Thoracic aorta (tissue), 2 donors: ENCODE results near the gene SMARCE1. TPM values are rescaled to one million over a fixed set of nuclear protein-coding genes. Genes with fewer than 3 reads are reported as not detected.

ENCODE experiments used
- ATAC-seq: fragments of 150-250 bp; one replicate; pipeline ENCODE4 v1.8.0; 2017; ENCODE audit warnings: low read depth; ENCODE audit not compliant: insufficient number of reproducible peaks, low FRiP score
- DNase-seq: peaks from one replicate; pipeline ENCODE4 v3.0.0-alpha.2; 2020; ENCODE audit warnings: low spot score
- H3K27ac ChIP-seq, 2 donors: fragments of 200-600 bp; sonication (generic); 1 replicate in 1 of 2; 2 replicates in 1 of 2; pipeline ENCODE4 v1.5.1; 2016; ENCODE audit warnings: mild to moderate bottlenecking in 2 of 2, moderate library complexity in 2 of 2
- H3K27me3 ChIP-seq: fragments of 200-600 bp; sonication (generic); replicated peaks from 2 replicates; pipeline ENCODE4 v1.6.0; 2016; ENCODE audit warnings: mild to moderate bottlenecking; ENCODE audit not compliant: insufficient read depth
- H3K36me3 ChIP-seq: fragments of 200-600 bp; sonication (generic); one replicate; pipeline ENCODE4 v1.5.1; 2016
- H3K4me1 ChIP-seq, 2 donors: fragments of 200-600 bp; sonication (generic); 1 replicate in 1 of 2; 2 replicates in 1 of 2; pipeline versions ENCODE4 v1.5.1 to v1.6.0; 2016; ENCODE audit warnings: low read depth in 2 of 2, mild to moderate bottlenecking in 1 of 2; ENCODE audit not compliant: control insufficient read depth in 1 of 2
- H3K4me3 ChIP-seq: fragments of 200-600 bp; sonication (generic); 2 replicates; pipeline ENCODE4 v1.5.1; 2016; ENCODE audit warnings: mild to moderate bottlenecking
- H3K9me3 ChIP-seq: fragments of 200-600 bp; sonication (generic); 2 replicates; pipeline ENCODE4 v1.5.1; 2016
- CTCF ChIP-seq: fragments of 200-600 bp; sonication (generic); IDR thresholded peaks from one replicate; pipeline ENCODE4 v1.5.1; 2019; ENCODE audit warnings: antibody characterized with exemption
- total RNA-seq, 2 donors: library from RNA; depleted of rRNA; stranded (reverse); fragments of >200 nt; gene quantifications; one replicate each; pipeline versions ENCODE4 v1.1.0 to v1.2.3, GENCODE V29; 2016

Gene SMARCE1
- total RNA-seq, 2 donors from 2014 or later = 55.9 to 84.3 TPM

- no peaks in the 10 kb centered on the region for H3K4me1 ChIP-seq
- ATAC-seq (no peak), DNase-seq (no peak)
- H3K4me3 ChIP-seq = no peak overlapping the region
- no peaks in the 10 kb centered on the region for H3K36me3 ChIP-seq
- peaks cover 4% of the 10 kb centered on the region for H3K27me3 ChIP-seq
- H3K27ac ChIP-seq = no peak overlapping the region
- no peak for TF ChIP-seq CTCF
- no peaks in the 10 kb centered on the region for H3K9me3 ChIP-seq
Observed at GRCh38 chr17:40675905-40676304, 28.3 kb upstream of the SMARCE1 start.

GRCh38 chr17:40672654-40673053 is 25.0 kb upstream of the SMARCE1 start:
- H3K4me3 ChIP-seq = no peak overlapping the region
- no peaks in the 10 kb centered on the region for H3K4me1 ChIP-seq
- H3K9me3 ChIP-seq = no peaks in the 10 kb centered on the region
- no peaks in the 10 kb centered on the region for H3K36me3 ChIP-seq
- no peaks in the 10 kb centered on the region for H3K27me3 ChIP-seq
- DNase-seq = no peak
- no peak for ATAC-seq
- no peak overlapping the region for H3K27ac ChIP-seq
- TF ChIP-seq CTCF = no peak

GRCh38 chr17:40671282-40671681 is 23.7 kb upstream of the SMARCE1 start:
- DNase-seq (no peak), ATAC-seq (no peak)
- Histone ChIP-seq H3K4me3 (no peak overlapping the region), H3K36me3 (no peaks in the 10 kb centered on the region), H3K9me3 (no peaks in the 10 kb centered on the region), H3K27ac (no peak overlapping the region), H3K27me3 (no peaks in the 10 kb centered on the region), H3K4me1 (no peaks in the 10 kb centered on the region)
- TF ChIP-seq CTCF = no peak

- Histone ChIP-seq H3K4me1 (no peaks in the 10 kb centered on the region), H3K4me3 (no peak overlapping the region), H3K27ac (no peak overlapping the region), H3K36me3 (no peaks in the 10 kb centered on the region), H3K9me3 (no peaks in the 10 kb centered on the region), H3K27me3 (no peaks in the 10 kb centered on the region)
- no peak for ATAC-seq
- TF ChIP-seq CTCF = no peak
- no peak for DNase-seq
Observed at GRCh38 chr17:40666331-40666730, 18.7 kb upstream of the SMARCE1 start.

GRCh38 chr17:40664582-40665333 is 17.1 kb upstream of the SMARCE1 start, which contains the start of gene KRT222:
Gene KRT222 (minus strand): TSS chr17:40665177. CDS start chr17:40665099, 78 bp downstream.
- no peaks in the 10 kb centered on the region for H3K9me3 ChIP-seq
- ATAC-seq (no peak), DNase-seq (no peak)
- H3K27ac ChIP-seq = no peak within 1 kb of the TSS
- no peaks in the 10 kb centered on the region for H3K36me3 ChIP-seq
- H3K4me3 ChIP-seq = peak within 1 kb of the TSS; percentile 18
- no peaks in the 10 kb centered on the region for H3K27me3 ChIP-seq
- no peak for TF ChIP-seq CTCF
- no peaks in the 10 kb centered on the region for H3K4me1 ChIP-seq
